NCI-H146 treated with DMSO at 0.1 percent for 48 hours (cell line): ENCODE data around the gene RGS16.

Experiments used
- DNase-seq: peaks from one replicate; lab custom pipeline; 2025; ENCODE audit not compliant: unreplicated experiment; lab: John Stamatoyannopoulos, UW

RGS16 gene

DNA sequence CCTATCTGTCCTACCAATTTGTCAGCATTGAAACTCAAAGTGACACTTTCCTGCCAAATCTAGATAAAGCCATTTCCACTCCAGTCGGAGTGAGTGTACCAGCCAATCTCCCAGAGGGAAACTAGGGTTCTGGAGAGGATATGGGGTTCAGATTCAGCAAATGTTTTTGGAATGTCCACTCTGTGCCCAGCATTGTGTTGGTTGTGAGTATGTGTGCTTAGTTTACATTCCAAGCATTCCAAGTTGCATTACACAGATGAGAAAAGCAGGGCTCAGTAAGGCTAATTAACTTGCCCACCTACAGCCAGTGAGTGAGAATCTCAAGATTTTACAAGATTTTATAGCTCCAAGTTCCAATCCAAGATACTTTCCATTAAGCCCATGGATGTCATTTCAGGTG lies 26.4 kb upstream of the RGS16 start:
- no peak for DNase-seq

DNA sequence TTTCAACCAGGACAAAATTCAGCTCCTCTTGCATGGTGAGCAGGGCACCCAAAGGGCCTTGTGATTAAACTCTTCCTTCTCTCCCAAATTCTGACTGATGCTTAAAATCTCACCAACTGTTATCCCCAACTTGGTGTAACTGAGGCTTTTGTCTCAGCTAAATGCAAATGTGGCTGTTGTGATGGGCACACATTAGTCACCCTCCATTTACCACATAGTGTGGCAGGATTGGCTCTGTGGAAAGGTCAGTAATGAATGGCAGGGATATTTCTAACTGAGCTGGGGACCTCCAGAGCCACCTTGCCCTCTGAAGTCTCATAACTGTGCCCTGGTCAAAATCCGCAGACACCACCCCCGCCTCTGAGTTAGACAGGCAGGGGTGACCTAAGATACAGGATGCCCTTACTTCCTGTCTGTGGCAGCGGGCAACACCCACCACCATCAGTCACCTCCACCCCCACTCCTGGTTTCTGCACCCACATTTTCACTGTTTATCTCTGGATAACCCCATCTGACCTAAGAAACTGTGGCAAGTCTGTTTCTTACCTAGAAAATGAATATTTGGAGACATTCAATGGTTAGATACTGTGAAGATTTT lies 25.4 kb upstream of the RGS16 start:
- DNase-seq: no peak

DNA sequence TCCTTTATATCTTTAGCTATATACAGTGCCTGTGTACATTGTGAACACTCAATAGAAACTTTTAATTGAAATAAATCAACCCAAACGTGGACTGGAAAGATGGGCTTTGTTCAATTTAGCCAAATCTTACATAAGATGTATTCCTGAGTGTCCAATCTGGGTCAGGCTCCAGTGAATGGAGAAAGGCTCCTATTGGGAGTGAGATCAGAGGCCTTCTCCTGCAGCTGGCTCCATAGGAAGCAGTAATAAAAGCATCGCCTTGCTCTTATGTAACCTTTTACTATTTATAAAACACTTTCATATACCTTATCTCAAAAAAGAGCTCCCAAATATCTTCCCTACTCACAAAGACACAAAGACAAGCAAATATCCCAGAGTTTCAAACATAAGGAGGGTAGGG lies 24.9 kb upstream of the RGS16 start:
- no peak for DNase-seq

DNA sequence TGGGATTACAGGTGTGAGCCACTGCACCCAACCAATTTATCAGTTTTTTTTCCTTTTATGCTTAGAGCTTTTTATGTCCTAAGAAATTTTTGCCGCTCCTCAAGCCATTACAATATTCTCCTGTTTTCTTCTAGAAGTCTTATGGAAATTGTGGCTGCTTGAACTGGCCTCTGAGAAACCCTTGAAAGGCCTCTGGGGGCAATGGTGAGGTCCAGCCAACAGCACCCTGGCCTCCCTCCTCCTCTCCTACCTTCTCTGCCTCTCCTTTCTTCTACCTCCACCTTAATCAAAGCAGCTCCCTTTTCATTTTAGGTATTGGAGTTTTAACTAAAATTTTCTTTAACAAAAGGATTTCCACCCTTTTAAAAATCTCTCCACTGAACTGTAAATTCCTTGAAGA lies 24.5 kb upstream of the RGS16 start:
- no peak for DNase-seq

DNA sequence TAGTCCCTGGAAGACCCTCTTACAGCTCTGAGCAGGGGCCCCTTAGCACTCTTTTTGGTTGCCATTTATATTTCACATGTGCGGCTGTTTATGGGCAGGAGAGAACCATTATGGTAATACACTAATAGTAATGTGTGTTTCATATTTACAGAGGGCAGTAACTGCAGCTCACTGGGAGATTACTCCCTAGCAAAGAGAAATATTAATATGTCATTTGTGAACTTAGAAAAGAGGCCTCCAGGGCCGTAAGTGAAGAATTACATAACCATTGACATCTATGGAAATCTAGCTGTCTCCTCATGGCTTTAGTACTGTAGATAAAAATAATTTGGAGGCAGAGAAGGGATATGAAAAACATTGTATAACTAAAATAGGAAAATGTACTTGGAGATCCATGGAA lies 23.4 kb upstream of the RGS16 start:
- no peak for DNase-seq

DNA sequence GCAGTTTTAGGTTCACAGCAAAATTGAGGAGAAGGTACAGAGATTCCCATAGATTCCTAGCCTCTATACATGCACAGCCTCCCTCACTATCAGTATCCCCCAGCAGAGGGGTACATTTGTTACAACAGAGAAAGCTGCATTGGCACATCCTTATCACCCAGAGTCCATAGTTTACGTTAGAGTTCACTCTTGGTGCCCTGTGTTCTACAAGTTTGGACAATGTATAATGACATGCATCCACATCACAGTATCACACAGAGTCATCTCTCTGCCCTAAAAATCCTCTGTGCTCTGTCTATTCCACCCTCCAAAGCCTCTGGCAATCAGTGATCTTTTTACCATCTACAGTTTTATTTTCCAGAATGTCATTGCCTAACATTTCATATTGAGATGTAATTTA lies 22.3 kb upstream of the RGS16 start:
- no peak for DNase-seq

DNA sequence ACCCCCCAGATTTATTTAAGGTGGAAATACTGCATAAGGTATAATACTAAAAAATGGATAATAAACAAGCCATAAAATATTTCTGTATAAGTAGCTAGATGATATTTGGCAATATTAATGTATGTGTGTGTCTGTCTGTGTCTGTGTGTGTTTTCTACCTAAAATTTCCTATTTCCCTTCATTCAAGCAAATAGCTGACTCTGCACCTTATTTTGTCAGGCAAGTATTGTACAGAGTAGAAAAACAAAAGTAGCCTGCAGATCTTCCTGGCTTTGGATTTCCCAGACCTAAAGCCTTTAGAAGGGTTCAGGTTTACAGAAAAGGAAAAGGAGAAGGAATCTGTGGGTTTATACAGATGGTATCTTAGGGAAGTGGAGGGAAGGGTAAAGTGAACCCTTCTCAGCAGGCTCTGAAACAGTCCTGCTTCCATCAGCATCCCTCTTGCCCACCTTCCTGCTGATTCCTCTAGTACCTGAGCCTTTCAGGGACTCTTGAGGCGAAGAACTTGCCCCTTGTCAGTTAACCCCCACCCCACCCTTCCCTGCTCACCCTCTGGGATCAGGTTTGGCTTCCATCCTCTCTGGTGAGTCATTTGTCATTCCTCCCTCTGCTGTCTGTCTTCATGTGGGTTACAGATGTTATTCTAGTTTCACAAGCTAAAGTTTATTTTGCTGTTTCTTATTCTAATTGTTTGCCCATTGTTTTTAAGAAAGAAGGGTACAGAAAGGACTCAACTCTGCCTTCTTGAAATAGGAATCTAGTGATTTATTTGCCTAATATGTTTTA lies 21.7 kb upstream of the RGS16 start:
- DNase-seq: no peak

DNA sequence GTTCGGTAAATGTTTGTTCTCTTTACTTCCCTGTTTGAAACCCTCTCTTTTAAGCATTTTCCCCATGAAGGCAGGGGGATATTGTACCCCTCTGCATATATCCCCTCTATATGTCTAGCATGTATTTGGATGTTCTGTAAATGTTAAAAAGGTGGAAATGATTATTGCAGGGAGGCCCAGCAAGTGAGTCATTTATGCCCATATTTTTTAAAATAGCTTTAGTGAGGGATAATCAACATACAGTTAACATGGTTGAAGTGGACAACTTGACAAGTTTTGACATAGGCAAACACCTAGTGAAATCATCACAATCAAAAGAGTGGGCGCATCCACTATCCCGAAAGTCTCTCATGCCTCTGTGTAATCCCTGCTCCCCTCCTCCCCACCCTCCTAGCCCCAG lies 20.8 kb upstream of the RGS16 start:
- DNase-seq: no peak

DNA sequence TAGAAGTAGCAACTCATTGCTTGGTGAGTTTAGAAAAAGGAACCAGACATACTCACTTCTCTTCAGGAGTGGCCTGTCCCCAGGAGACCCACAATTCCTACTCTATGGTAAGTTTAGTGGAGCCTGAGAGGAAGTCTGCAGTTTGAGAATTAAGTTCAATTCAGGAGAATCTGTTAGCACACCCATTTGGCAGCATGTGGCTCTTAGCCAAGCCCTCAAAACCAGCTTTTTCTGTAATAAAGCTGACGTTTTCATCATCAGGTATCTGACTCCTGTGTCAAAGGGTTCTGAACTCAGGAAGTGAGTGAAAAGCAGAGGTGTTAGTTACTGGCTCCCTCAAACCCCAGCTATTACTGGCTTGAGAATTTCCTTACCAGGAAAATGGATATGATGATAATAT lies 20.4 kb upstream of the RGS16 start:
- DNase-seq: no peak

DNA sequence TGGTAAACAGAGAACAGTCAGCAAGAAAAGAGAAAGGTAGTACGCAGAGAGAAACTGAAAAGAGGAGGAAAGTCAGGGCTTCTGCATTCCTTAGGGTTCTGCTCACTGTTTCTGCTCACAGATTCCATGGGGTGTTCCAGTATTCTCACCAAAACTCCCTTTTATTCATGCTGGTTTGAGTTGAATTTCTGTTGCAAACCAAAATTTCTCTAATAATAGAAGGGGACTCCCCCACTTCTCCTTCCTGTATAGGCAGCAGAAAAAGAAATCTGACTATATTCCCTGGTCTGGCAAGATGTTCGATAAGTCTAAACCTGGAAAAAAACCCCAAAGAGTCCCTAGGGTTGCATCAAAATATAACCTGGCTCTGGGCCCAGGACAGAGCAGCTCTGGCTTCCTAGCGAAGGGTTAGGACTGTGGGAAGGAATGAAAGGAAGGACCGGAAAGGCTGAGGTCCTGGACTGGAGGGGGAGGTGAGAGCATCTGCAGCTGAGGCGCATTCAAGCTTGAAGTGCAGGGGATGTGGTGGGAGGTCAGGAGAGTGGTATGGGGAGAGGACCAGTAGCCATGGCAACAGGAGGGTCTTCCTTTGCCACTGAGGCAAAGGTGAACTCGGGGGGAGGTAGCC lies 18.8 kb upstream of the RGS16 start:
- DNase-seq: no peak

DNA sequence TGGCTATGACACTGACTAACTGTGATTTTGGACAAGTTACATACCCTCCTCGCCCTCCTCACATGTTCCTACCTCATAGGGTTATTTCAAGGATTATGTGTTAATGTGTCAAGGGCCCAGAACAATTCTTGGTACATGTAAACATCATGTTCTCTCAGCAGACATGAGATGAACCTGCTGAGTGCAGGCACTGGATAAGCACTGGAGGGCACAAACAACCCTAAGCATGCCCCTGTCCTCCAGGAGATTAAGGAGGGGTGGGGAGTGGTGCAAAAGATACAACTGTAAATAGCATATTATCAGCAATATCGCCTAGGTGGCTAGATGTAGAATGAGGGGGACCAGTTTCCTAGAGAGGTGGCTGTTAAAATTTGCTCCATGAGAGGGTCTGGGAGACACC lies 17.7 kb upstream of the RGS16 start:
- DNase-seq: no peak

DNA sequence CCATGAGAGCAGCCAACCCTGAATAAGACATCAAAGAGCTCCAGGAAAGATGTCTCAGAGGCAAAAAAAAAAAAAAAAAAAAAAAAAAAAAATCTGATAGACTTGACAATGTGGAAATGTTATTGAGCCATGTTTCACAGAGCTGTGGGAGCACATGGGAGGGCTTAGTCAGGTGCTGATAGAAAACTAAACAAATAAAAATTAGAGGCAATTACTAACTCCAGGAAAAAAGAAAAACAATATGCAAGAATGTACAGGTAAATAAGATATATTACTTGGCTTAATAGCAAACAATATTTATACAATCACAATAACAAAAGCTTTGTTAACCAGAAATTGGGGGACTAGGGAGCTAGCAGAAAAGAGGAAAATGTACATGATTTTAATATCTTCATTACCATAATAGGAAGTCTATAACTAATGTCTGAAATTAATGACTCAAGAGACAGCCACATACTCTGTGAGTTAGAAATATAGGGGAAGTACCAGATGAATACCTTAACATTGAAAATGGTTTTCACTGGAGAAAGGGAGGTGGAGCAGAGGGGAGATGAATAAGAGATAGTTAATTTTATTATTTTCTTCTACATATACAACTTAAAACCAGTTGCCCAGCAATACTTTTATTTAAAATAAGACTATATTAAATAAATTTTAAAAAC lies 16.9 kb upstream of the RGS16 start:
- DNase-seq: no peak

DNA sequence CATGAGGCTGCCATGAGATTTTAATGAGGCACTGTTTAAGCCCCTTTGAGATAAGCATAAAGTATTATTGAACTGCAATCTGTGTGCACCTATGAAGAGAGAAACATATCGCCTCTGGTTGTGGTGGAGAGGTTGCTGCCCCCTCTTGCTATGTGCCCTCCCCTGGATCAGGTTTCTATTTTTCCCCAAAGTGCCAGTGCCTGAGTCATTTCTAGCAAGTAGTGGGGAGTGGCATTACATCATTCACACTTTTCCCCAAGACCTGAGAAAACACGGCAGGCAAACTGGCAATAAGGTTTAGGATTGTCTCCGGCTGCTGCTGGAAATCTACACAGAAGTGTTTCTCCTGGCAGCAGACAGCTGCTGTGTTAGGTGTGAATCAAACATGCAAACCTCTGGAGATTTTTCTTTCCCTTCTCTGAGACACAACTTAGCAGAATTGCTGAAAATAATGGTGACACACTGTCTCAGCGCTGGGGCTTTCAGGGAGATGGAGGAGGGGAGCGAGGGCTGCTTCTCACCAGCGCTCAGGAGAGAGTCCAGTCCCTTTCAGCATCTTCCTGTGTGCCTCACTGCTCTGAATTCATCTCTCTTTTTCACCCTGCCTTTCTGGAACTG lies 13.7 kb upstream of the RGS16 start:
- DNase-seq: no peak

DNA sequence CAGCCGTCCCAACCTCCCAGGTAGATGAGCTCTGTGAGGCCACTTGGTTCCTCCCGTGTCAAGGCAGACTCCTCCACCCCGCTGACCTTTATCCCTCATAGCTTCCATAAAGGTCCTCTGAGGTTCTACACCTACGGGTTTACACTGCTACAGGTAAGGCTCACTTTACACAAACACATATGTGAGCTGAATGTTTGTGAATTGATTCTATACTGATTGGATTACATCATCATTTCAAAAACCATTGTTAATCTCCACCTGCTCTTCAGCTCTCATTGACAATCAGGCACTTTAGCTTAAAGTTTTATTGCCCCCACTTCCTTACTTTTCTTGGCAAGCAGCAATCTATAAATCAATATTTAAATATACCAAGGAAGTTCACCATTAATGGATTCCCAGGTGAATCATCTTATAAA lies 12.8 kb upstream of the RGS16 start:
- DNase-seq: peak; percentile 53

DNA sequence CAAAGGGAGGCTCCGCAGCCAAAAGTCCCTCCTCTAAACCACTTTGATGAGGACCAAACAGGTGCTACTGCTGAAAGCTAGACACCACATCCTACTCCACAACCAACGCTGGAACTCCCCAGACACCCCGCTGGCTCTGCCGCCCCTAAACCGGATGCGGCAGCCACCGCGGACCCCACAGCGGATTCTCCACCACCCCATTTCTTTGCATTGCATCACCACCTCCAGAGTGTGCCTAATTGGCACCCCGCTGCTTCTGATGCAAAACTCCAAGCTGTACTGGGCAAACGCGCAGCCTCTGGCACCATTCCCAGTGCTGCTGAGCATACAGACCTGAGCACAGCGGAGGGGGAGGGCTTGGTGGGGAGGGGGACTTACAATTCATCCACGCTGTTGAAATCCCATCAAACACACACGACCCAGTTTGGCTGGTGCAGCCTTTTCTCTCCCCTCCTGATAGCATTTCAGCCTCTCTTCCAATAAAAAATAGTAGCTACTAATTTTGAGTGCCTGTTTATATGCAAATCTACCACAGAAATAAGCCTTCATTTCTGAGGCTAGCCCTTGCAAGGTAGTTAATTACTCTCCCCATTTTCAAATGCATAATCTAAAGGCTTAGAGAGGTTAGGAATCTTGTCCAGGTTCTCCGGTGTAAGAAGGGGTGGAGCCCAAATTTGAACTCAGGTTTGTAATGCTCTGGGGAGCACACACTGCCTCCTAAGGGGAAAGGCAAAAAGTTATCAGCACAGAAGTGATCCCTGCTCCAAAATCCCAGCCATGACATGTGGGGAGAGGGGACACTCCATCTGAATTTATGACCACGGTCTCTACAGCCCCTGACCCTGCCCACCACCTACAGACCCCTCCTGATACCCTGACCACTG lies 12.2 kb upstream of the RGS16 start:
- peak; percentile 84 for DNase-seq

DNA sequence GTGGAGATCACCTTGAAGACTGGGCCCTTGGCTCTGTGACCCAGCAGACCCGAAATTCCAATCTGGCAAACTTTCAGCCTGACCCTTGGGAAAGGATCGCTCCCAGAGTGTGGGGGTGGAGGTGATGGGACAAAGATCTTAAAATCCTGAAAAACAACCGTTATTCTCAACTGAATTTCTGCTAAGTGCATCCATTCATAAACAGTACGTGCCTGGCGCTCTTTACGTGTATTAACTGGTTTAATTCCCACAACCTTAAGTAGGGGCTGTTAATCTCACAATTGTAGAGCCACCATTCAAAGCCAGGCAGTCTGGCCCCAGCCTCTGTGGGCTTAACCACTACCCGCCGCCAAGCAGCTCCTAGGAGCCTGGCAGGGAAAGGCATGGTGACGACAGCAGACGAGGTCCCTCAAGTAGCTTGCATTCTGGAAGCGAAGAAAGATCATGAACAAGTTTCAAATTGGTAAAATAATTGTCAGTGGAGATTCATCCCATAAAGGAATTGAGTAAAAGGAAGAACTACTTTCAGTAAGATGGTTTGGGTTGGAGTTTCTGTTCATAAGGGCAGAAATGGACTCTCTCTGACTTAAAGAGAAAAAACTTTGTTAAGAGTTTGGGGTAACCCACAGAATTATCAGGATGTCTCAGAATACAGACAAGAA lies 11.4 kb upstream of the RGS16 start:
- DNase-seq: peak; percentile 71

DNA sequence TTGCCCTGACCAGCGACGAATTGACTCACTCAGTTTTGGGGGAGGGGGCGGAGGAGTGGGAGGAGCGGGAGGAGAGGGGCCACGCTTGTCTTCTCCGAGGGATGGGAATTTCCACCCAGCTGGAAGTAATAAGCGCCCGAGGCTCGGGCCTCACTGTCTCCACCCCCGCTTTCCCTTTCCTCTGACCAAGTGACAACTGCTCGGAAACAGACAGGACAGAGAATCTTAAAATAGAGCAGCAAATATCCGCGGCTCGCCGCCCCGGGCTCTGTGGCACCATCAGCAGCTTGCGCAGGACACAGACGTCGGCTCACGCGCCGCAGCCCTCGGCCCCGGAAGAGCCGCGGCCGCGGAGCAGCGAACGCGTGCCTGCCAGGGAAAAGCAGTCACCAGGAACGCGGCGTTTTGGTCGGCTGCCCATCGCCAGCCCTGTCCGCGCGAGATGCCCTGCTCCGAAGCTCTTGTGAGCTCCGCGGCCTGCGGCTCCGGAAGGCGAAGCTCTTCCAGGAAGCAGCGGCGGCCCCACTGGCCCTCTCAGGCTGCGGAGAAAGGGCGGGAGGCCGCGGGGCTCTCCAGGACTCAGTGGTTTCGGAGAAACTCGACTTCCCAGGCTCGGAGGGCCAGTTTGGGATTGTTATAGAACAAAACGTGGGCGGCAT lies 10.7 kb upstream of the RGS16 start:
- DNase-seq: peak; percentile 62

DNA sequence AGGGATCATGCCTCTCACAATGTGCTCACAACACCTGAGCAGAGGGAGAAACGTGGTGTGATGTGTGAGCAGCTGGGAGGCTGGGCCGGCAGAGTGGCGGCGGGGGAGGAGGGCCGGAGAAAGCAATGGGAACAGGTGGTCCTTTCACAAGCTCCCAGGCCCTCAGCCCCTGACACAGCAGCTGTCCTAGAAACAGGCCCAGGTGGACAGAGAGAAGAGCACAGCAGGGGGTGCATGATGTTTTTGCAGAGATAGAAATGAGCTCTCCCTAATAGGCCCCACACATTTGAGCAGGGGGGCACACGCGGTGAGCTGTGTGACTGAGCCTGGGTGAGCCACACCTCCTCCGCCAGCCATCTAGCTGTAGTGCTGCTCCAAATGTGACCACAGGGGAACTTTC lies 7.6 kb upstream of the RGS16 start:
- peak; percentile 96 for DNase-seq

DNA sequence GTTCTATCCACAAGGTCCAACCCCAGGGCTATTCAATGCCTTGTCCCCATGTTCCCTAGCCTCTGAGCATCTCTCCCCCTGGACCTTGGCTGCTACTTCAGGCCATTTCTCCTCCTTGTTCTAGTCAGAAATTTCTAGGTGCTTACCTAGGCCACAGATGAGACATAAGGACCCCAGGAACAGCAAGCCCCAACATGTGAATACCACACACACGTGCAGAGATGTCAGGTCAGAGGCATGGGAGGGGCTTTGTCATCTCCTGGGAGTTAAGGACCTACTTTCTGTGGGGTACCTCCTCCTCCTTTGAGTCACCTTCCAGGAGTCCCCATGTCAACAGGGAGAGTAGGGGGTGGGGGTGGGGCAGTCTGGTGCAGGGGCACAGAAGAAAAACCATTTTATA lies 7.1 kb upstream of the RGS16 start:
- DNase-seq: no peak
